ENCODE results near the gene NTM.
"Not testable (repeated sequence)": the region's sequence is repeated elsewhere in the genome, so short reads cannot be mapped to it uniquely, and the experiment has no call there.

NTM gene

DNA sequence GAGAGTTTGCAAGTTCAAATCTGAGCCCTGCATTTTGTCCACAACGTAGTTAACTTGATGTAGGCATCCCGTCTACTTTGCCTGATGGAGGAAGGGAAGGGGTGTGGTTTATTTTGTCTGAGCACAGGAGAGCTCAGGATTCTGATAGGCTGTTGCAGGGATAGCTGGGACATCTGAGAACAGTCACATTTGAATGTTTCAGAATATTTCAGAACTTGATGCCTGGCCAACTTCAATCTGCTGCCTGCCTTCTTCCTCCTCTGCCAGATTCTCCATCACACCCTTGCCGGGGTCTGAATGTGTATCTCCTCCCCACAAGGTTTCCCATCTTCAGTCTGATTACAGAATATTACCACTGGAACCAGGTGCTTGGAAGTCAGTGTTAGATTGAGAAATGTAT lies 51.6 kb downstream of the NTM start:
- no peak for DNase-seq (ENCODE audit: low read depth)

DNA sequence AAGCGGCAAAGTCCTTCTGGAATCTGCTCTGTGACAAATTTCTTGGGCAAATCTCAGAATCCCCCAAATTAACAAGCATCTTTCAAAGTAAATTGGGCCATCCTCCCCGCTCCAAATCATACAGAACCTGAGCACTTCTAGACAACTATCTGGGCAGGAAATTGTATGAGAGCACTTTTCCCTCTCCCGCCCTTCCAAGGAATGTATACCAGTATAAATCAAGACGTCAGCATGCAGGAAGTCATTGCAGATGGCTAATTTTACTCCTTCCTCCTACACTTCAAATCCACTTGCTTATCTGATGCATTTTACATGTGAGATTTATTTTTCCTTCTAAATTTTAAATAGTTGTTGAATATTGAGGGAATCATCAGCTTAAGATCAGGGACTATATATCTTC lies 52.1 kb downstream of the NTM start:
- no peak for DNase-seq (ENCODE audit: low read depth)

DNA sequence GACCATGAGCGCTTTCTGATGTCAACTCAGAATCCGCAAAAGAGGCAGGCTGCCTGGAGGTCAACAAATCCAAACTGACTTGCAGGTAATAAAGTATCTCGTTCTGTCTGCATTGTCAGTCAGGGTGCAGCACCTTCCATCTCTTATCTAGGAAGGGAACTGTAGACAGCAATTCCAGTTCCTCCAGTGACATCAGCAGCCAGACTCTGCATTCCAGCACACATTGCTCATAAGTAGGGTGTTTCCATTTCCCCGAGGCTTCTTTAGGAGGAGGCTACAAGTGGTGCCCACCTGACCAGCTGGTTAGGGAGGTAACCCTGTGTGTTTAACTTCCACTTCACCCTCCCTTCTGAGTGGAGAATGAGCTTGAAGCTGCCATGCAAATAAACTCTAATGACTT lies 53.3 kb downstream of the NTM start:
- no peak for DNase-seq (ENCODE audit: low read depth)

DNA sequence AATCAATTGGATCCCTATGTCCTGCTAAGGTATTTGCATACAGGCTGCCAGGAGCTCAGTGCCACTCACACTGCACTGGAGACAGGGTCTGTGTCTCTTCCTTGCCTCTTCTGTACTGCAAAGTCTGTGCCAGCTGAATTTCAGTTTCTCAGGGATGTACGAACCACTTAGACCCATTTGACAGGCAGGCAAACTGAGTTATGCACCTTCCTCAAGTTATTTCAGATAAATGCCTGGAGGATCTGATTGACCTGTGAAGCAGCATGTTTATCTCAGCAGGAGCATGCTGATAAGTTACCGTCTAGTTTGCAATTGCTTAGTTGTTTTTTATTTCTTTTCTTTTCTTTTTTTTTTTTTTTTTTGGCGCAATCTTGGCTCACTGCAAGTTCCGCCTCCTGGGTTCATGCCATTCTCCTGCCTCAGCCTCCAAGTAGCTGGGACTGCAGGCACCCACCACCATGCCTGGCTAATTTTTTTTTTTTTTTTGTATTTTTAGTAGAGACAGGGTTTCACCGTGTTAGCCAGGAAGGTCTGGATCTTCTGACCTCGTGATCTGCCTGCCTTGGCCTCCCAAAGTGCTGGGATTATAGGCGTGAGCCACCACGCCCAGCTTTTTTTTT lies 54.0 kb downstream of the NTM start:
- DNase-seq (ENCODE audit: low read depth) = not testable (repeated sequence)

DNA sequence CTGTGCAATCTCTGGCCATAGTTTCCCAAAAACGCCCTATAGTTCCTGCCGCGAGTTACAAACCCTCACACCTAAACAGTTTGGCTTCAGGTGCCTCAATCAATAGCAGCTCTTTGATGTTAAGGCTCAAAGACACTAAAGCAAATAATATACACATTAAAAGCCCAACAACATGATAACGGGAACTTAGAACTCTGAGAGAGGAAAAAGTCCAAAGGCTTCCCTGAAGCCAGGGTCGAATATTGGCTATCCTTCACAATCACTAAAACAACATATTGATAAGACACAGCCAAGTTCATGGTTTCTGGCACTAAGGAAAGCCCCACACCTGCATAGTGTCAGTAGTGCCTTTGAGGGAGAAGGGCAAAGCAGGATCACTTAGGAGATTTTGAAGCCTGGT lies 54.9 kb downstream of the NTM start:
- DNase-seq (ENCODE audit: low read depth) = no peak

DNA sequence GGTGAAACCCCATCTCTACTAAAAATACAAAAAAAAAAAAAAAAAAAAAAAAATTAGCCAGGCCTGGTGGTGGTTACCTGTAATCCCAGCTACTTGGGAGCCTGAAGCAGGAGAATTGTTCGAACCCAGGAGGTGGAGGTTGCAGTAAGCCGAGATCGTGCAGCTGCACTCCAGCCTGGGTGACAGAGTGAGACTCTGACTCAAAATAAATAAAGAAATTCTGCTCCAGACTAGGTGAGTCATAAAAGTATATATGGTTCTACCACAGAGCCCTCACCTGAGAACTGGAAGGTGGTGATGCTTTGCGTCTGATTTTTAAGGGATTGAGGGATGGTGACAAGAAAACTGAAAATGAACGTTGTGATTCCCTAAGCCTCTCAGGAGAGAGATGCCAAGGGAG lies 58.4 kb downstream of the NTM start:
- no peak for DNase-seq (ENCODE audit: low read depth)

DNA sequence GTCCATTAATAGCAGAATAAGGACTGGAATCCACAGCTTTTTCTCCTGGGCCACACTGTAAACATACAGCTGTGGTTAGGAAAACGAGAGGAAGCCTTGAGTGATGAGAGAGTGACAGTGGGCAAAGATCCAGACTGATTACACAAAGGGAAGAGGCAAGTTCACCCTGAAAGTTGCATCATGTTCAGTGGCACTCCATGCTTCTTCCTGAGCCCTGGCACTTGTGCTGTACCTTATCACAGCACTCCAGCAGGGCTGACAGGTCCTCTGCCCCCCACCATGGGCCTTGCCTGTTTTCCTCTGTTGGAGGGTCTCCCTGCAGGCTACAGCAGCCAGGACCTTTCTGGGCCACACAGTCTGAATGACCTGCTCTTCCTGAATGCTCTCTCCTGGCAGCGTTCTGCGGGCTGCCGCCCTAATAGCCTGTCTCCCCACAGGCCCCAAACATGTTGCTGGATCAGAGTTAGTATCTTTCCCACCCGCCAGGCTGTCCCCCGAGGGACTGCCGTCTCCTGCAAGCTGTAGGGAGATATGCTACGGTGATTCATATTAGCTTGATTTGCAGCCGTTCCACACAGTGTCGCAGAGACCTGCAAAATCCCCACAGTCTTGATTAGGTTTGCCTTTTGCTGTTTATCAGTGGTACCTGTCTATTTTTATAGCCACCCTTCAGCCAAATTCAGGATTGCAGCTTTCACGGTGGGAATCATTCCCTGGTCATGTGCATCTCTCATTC lies 60.2 kb downstream of the NTM start:
- DNase-seq (ENCODE audit: low read depth) = no peak

DNA sequence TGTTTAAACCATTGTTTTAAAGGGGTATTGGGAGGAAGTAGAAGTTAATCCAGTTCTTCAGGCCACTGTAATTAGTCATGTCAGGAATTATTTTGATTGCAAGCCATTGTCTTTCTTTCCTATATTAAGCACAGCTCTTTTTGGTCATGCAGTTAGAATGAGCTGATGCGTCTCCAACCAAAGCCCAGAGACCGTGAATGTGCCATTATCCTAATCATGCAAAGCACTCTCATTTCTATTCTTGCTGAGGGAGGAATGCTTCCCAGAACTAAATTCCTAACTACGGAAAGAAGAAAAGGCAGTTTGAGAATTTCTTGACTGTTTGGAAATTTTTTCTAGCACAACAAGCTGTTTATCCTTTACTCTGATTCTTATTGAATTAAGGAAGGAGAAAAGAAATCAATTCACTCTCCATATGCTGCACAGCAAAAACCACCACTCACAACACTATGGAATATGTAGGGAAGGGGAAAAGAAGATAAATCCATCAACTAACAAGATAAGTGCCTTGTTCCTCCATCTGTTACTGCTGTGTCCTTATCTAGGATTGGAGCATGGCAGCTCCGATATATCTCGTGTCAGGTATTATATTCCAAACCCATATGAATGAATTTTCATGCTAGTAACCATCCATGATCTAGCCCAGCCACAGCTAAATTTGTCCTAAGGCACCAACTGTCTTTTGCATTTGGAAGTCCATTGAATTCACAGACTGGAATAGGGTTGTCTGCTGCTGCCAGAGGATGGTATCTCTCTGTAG lies 70.8 kb downstream of the NTM start:
- no peak for DNase-seq (ENCODE audit: low read depth)

DNA sequence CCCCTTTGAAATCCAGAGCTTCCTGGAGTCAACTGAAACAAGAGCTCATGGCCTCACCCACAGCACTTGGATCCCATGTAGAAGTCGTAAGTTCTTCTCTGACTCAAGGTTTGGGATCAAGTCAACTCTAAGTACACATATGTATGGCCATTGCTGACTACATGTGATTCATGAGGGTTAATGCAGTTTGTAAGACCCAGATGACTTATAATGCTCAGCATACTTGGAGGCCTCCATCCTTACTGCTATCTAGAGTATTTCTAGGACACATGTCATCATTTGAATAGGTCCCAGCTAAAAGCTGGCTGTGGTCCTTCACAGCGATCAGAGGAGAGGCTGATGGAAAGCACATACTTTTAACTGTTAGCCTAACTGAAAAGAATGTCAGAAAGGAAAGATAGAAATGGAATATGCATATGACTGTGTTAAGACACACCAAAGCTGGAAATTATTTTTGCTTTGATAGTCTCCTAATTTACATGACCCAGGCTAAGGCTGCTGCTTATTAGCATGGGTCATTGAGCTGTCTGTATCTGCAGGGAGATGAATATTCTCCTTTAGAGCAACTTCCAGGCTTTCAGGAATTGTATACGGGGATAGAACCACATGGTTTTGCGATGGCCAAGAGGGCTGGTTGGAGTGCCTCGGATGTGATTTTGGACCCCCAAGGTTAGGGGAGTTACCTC lies 76.3 kb downstream of the NTM start:
- no peak for DNase-seq (ENCODE audit: low read depth)

DNA sequence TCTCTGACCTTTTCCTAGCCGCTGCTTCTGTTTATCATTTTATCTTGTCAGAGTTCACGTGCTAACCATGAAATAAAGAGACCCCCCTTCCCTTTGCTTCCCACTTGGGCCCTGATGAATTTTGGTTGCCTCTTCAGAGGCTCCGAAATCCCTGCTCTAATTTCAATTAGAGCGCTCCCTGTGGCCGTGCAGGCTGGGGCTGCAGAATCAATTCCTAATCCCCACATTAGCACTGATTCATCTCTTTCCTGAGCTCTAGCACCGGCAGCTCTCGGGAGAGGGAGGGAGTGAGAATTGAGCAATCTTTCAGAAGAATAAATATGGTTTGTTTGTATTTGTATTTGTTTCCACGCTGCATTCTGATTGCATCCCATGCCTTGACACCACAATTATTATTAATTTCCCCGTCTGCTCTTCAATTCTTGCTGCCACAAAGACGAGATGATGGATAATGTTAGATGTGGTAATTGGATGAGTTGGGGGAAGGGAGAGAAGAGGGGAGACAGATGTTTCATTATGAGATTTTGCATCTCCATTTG lies 76.9 kb downstream of the NTM start:
- DNase-seq (ENCODE audit: low read depth) = no peak

DNA sequence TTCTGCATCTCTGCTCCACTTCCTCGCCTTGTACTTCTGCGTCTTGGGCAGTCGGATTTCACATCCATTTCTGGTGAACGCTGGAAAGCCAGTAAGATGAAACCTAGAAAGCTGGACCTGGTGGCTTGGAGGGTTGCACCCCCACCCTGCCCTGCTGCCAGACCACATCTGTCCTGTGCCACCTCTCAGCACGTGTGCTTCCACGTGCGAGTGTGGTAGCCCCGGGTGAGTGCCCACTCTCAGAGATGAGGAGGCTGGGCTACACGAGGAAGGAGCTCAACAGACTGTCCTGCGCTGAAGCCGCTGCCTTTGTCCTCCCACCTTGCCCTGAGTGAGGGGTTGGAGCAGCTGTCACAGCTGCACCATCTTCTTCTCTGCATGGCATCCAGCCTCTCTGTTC lies 77.5 kb downstream of the NTM start:
- no peak for DNase-seq (ENCODE audit: low read depth)

DNA sequence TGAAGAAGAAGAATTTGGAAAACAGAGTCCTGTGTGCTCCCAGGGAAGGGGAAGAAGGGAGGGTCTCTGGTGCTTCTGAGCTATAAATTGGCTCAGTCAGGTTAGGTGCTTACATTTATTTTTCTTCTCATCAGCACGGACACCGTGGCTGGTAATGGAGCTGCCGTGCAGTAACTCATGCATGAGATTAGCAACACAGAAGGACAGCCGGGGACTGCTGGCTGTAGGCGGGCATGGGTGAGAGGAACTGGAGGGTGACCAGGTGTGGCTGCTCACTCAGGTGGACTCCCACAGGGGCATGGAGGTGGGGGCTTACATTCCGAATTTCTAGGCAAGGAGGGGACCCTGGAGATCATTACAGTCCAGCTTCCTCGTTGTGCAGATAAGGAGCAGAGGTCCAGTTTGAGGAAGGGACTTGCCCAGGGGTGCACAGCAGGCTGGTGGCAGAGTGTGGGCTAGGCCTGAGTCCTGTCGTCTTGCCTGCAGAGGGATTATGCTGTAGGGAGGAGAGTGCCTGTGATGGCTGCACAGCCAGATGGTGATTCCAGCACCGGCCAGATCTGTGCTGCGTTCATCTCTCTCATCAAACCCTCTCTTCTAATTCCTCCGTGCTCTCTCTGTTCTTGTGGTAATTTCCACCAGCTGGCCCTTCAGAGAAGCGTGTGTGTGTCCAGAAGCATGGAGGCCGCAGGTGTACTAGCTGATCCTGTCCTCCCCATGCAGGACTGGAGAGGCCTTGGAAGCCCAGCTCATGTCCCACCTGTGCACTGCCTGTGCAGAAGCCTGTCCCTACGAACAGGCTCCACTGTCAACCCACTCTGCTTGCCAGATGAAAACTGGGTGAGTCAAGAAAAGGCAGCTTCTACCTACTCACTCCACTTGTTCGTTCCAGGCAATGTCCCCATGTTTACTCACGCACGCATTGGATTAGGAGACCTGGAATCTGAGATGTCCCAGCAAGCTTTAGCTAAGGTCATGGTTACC lies 78.9 kb downstream of the NTM start:
- no peak for DNase-seq (ENCODE audit: low read depth)

DNA sequence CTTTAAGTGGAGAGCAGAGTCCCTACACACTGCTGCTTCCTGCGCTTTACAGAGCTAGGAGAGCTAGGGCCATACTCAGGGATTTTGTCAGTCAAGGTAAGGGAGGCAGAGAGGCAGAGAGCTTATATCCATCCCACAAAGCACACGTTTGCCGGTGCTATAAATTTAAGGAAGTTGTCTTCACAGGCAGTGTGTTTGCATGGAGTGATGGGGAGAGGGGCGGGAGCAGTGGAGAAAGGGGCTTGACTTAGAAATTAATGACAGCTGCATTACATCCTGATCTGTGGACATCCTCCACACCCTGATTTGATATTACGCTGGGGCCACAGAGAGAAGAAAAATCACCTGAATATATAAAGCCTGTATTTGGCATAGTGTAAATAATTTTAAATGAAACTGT lies 84.1 kb downstream of the NTM start:
- DNase-seq (ENCODE audit: low read depth) = no peak

DNA sequence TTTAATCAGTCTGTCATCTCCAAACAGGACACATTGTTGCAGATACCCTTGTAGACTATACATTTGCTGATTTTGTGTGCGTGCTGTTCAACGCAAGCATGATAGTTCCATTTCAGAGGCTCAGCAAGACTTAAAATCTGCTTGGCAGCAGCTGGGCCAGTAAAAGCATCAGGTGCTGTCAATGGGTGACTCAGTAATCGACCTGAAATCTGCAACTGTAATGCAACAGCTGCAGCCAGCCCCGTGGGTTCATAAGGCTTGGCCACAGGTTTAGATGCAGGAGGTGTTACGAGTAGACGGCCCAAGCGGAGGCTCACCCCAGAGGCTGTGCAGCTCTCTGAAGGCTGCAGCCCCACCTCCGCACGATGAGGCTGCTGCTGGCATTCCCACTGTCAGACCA lies 84.6 kb downstream of the NTM start:
- no peak for DNase-seq (ENCODE audit: low read depth)

DNA sequence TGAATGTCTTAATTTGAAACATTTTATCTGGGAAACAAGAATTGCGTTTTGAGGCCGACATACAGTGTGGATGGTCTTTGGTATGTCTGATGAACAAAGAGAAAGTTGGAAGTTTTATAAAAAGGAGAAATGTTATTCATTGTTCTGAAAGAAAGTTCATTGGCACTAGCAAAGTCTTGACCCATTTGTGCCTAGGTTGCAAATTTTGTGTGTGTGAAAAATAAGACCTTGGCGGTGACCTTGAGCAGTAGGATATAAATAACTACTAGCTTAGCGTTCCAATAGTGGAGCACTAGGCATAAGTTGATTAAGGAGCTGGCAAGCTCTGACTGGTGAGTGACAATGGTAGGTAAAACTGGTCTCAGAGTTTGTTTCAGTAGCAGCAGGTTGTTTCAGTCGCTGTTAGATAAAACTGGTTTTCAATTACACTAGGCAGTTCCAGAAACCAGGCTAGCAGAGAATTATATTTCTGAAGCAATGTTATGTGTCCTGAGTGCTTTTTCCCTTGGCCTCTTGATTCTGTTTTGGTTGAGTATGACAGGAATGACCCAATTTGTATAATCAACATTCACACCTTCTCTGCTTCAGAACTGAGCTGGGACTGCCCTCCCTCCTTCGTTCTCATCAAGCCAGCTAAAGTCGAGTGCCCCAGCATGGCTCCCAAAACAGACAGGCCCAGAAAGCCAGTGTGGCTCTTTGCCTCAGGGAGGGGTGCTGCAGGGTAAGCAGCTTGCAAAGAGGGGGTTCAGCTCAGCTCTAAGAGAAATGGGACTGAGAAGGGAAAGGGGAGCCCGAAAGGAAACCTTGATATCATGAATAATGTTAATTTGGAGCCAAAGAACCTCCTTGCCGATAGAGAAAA lies 85.7 kb downstream of the NTM start:
- no peak for DNase-seq (ENCODE audit: low read depth)

DNA sequence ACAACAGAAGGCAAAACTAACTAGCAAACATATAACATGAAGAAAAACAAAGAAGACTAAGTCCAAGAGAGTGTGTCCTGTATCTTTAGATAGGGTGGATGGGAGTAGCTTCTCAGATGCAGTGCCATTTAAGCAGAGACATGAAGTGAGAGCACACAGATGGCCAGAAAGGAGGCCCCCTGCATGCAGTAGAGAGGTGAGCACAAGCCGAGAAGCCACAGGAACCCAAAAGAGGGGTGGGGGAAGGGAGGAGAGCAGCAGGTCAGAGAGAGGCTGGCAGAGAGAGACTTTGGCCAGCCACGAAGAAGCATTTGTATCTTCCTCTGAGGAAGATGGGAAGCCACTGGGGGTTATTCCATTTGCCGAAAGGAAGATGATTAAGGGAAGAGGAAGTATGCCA lies 86.7 kb downstream of the NTM start:
- no peak for DNase-seq (ENCODE audit: low read depth)

DNA sequence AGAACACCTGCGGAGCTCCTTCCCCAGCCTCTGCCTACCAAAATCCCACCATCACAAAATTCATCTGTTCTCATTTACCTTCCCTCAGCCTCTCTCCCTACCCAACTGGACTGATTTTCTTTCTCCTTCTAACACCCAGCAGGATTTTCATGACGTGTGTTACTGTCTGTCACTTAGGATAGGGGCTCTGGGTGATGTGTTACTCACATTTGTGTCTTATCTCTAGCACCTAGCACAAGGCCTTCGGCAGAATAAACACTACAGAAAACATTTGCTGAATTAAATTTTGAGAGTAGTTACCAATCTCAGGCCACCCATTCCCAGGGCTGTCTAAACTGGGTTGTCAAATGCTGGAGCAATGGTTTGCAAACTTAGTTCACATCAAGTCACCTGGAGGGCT lies 88.0 kb downstream of the NTM start:
- no peak for DNase-seq (ENCODE audit: low read depth)

DNA sequence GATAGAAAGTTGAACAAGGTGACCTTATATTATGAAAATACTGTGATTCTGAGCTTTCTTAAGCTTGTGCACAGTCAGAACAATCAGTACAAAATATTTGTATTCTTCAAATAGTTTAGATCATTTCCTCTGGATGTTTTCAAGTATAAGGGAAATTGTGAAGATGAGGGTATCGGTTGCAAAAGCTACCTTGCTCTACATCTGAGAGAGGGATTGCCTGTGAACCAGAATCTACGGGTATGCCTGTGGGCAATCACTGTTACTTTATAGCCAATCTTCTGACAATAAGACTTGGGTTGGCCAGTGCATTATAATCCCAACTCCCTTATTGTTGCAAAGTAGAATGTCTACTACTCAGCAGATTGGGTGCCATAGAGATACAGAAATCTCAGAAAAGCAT lies 90.5 kb downstream of the NTM start:
- DNase-seq (ENCODE audit: low read depth) = no peak

DNA sequence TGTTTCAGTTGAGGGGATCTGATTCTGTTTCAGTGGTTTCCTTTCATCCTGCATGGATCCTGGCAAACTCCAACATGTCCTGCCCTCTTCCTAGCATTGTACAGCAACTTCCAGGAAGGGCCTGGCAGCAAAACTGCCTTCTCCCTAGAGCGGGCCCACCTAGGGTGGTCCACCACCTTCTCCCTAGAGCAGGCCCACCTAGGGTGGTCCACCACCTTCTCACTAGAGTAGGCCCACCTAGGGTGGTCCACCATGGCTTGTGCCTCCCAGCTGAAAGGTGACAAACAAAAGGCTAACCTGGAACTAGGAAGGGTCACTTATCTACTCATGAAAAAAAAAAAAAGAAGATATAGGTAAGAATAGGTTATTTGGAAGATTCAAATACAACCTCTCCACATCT lies 92.2 kb downstream of the NTM start:
- DNase-seq (ENCODE audit: low read depth) = no peak

DNA sequence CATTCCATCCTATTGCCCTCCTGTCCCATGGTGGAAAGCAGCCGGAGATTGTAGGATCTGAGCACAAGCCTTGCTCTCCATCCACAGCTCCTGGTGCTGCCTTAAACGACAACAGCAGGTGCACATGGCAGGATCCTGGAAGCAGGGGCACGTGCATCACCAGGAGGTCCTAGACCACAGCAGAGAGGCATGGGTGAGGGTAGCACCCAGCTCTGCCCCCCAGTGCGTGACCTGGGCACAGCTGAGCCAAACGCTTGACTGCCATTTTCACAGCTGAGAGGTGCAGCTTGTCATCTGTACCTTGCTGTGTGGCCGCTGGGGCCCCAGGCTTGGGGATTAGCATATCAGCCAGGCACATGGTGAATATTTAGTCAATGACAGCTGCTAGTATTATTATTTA lies 92.7 kb downstream of the NTM start:
- no peak for DNase-seq (ENCODE audit: low read depth)

Measured in activated T-helper 1 cell treated with Interleukin-2 at 50 U/mL for 16 hours (primary cell).